IMR-90 (cell line): Measurements from ENCODE around the gene RXFP3. TPM values are rescaled to one million over a fixed set of nuclear protein-coding genes. Genes with fewer than 3 reads are reported as not detected.
A peak's percentile ranks its signal among the peaks of the same experiment; 100 is the strongest.

Source experiments
- CHD1 ChIP-seq: IDR thresholded peaks from 2 replicates; pipeline ENCODE4 v1.6.1; 2012; ENCODE audit warnings: low read depth, low read length, improper control_type of control experiment
- MAZ ChIP-seq: IDR thresholded peaks from 2 replicates; pipeline ENCODE4 v1.6.1; 2012; ENCODE audit warnings: low read depth, mild to moderate bottlenecking, low read length, improper control_type of control experiment, moderate library complexity, borderline replicate concordance
- SMC3 ChIP-seq: fragments of 150-350 bp; IDR thresholded peaks from 2 replicates; pipeline ENCODE4 v1.6.1; 2016; ENCODE audit warnings: low read depth, mild to moderate bottlenecking, antibody characterized with exemption, low read length, moderate library complexity
- polyA plus RNA-seq, 3 experiments: library from polyadenylated mRNA; depleted of rRNA; stranded (reverse); fragments of >200 nt; gene quantifications; 2 replicates each; pipeline ENCODE4 v1.2.3, GENCODE V29; 2012; ENCODE audit warnings: low replicate concordance in 1 of 3
- total RNA-seq: library from RNA; depleted of rRNA; stranded (reverse); fragments of >200 nt; gene quantifications from 2 replicates; pipeline ENCODE4 v1.2.3, GENCODE V29; 2012
- TF ChIP-seq, protein P1 (sequence below): fragments of 150-350 bp; IDR thresholded peaks from 2 replicates; pipeline ENCODE4 v1.6.1; 2016; ENCODE audit warnings: low read depth, mild to moderate bottlenecking, low read length, moderate library complexity, borderline replicate concordance

RXFP3 gene
- total and polyA plus RNA-seq, 2 of the 4 experiments (the other 2 are of a cell fraction) = not detected

GRCh38 chr5:33969572-33970452 lies 33.6 kb downstream of the RXFP3 start (continued):
- TF ChIP-seq CHD1 (no peak), MAZ (no peak), SMC3 (peak; percentile 78)
- TF ChIP-seq, protein P1, sequence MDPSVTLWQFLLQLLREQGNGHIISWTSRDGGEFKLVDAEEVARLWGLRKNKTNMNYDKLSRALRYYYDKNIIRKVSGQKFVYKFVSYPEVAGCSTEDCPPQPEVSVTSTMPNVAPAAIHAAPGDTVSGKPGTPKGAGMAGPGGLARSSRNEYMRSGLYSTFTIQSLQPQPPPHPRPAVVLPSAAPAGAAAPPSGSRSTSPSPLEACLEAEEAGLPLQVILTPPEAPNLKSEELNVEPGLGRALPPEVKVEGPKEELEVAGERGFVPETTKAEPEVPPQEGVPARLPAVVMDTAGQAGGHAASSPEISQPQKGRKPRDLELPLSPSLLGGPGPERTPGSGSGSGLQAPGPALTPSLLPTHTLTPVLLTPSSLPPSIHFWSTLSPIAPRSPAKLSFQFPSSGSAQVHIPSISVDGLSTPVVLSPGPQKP = no peak
